Ramos (cell line): ENCODE results near the gene SLC39A1.
"Not testable (repeated sequence)": the region's sequence is repeated elsewhere in the genome, so short reads cannot be mapped to it uniquely, and the experiment has no call there.

Experiments
- in situ Hi-C: fragments of 300-500 bp; cut with MboI; formaldehyde crosslinking; loops from one replicate; pipeline ENCODE4 v1.14.3; 2022; ENCODE audit warnings: low sequenced_read_pairs; ENCODE audit not compliant: unreplicated experiment

The SLC39A1 gene

GRCh38 chr1:153933430-153933829 lies 29.9 kb downstream of the SLC39A1 start:
- in situ Hi-C loops, result no loop called here

- in situ Hi-C loops, result no loop called here
These were observed 30.9 kb downstream of the SLC39A1 start for GRCh38 chr1:153932156-153933131.

- in situ Hi-C loops, result no loop called here
These were observed 33.1 kb downstream of the SLC39A1 start for GRCh38 chr1:153929981-153930948.

- in situ Hi-C loops, result no loop called here
These were observed 33.9 kb downstream of the SLC39A1 start for GRCh38 chr1:153929426-153929825.

- in situ Hi-C loops, result no loop called here
These were observed 34.5 kb downstream of the SLC39A1 start for GRCh38 chr1:153928791-153929341.

GRCh38 chr1:153928245-153928644 lies 35.1 kb downstream of the SLC39A1 start:
- in situ Hi-C loops, result no loop called here

- in situ Hi-C loops, result no loop called here
These were observed 36.9 kb downstream of the SLC39A1 start for GRCh38 chr1:153926405-153926804.

- in situ Hi-C loops, result no loop called here
These were observed 40.1 kb downstream of the SLC39A1 start, which contains the start of gene GATAD2B for GRCh38 chr1:153922972-153923925. GATAD2B (minus strand) TSS chr1:153922972; CDS start chr1:153828347, 94,625 bp downstream.

GRCh38 chr1:153922076-153922971 lies 41.0 kb downstream of the SLC39A1 start:
- in situ Hi-C loops, result no loop called here

- in situ Hi-C loops, result no loop called here
These were observed 41.6 kb downstream of the SLC39A1 start for GRCh38 chr1:153921803-153922075.

GRCh38 chr1:153921080-153921802 lies 42.1 kb downstream of the SLC39A1 start:
- in situ Hi-C loops, result no loop called here

- in situ Hi-C loops, result no loop called here
These were observed 43.2 kb downstream of the SLC39A1 start for GRCh38 chr1:153919876-153920852.

- in situ Hi-C loops, result no loop called here
These were observed 47.0 kb downstream of the SLC39A1 start for GRCh38 chr1:153916297-153916696.

- in situ Hi-C loops, result no loop called here
These were observed 51.0 kb downstream of the SLC39A1 start for GRCh38 chr1:153912349-153912748.

- in situ Hi-C loops, result not testable (repeated sequence)
These were observed 52.8 kb downstream of the SLC39A1 start for GRCh38 chr1:153910560-153910959.
